GM19452 (cell line): ENCODE data around the gene SKA2.
"Not testable (repeated sequence)": the region's sequence is repeated elsewhere in the genome, so short reads cannot be mapped to it uniquely, and the experiment has no call there.

Source experiments
- ATAC-seq: cut with Tn5 transposase; IDR thresholded peaks from one replicate; pipeline ENCODE4 v1.9.1; 2021; ENCODE audit not compliant: unreplicated experiment

Gene SKA2

GRCh38 chr17:59152925-59153324 lies 2.1 kb downstream of the SKA2 start:
- no peak for ATAC-seq

- ATAC-seq = no peak
Observed at GRCh38 chr17:59151591-59151990, 3.4 kb downstream of the SKA2 start.

- no peak for ATAC-seq
Observed at GRCh38 chr17:59151006-59151405, 4.0 kb downstream of the SKA2 start.

GRCh38 chr17:59149841-59150511 lies 5.0 kb downstream of the SKA2 start:
- ATAC-seq = no peak

- no peak for ATAC-seq
Observed at GRCh38 chr17:59149051-59149450, 5.9 kb downstream of the SKA2 start.

GRCh38 chr17:59145571-59146096 lies 9.4 kb downstream of the SKA2 start:
- ATAC-seq = no peak

- ATAC-seq = no peak
Observed at GRCh38 chr17:59141860-59142259, 13.1 kb downstream of the SKA2 start.

- ATAC-seq = no peak
Observed at GRCh38 chr17:59139939-59140338, 15.0 kb downstream of the SKA2 start.

- ATAC-seq = not testable (repeated sequence)
Observed at GRCh38 chr17:59138339-59138738, 16.6 kb downstream of the SKA2 start.

GRCh38 chr17:59131131-59131530 lies 23.9 kb downstream of the SKA2 start:
- ATAC-seq = no peak

- ATAC-seq = no peak
Observed at GRCh38 chr17:59129814-59130213, 25.2 kb downstream of the SKA2 start.

GRCh38 chr17:59126809-59127417 lies 28.1 kb downstream of the SKA2 start:
- no peak for ATAC-seq

- no peak for ATAC-seq
Observed at GRCh38 chr17:59124665-59125064, 30.3 kb downstream of the SKA2 start.

- no peak for ATAC-seq
Observed at GRCh38 chr17:59121901-59122480, 33.0 kb downstream of the SKA2 start.

- ATAC-seq = no peak
Observed at GRCh38 chr17:59115474-59115873, 39.5 kb downstream of the SKA2 start.

- no peak for ATAC-seq
Observed at GRCh38 chr17:59111539-59111938, 43.4 kb downstream of the SKA2 start.

- no peak for ATAC-seq
Observed at GRCh38 chr17:59110973-59111372, 44.0 kb downstream of the SKA2 start.

- ATAC-seq = no peak
Observed at GRCh38 chr17:59108400-59109102, 46.4 kb downstream of the SKA2 start.

- ATAC-seq = no peak
Observed at GRCh38 chr17:59107306-59107670, 47.7 kb downstream of the SKA2 start.

GRCh38 chr17:59106463-59107305 lies 48.3 kb downstream of the SKA2 start, which contains the start of gene TRIM37:
TRIM37 (minus strand) TSS chr17:59106880; CDS start chr17:59106461, 419 bp downstream.
- peak; percentile 95 for ATAC-seq
